KBM-7 (cell line): ENCODE measurements around the gene LRRC9.
"Not testable (repeated sequence)": the region's sequence is repeated elsewhere in the genome, so short reads cannot be mapped to it uniquely, and the experiment has no call there.

Source experiments
- DNase-seq: peaks from one replicate; pipeline ENCODE4 v3.0.0-alpha.2; 2015
- in situ Hi-C: fragments of 300-500 bp; cut with MboI; formaldehyde crosslinking; loops from 2 replicates; pipeline ENCODE4 v1.14.3; 2020; ENCODE audit warnings: low sequenced_read_pairs, low pct_unique_long_range_greater_than_20kb, mixed read lengths

Gene LRRC9

DNA sequence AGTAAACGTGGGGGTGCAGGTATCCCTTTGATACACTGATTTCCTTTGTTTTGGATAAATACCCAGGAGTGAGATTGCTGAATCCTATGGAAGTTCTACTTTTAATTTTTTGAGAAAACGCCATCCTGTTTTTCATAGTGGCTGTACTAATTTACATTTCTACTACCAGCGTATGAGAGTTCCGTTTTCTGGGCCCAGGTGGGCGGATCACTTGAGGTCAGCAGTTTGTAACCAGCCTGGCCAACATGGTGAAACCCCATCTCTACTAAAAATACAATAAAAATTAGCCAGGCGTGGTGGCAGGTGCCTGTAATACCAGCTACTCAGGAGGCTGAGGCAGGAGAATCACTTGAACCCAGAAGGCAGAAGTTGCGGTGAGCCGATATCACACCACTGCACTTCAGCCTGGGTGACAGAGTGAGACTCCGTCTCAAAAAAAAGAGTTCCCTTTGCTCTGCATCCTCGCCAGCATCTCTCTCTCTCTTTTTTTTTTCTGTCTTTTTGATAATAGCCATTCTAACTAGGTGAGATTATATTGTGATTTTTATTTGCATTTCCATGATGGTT, 22.4 kb downstream of the LRRC9 start:
- in situ Hi-C loops, result not testable (repeated sequence)

DNA sequence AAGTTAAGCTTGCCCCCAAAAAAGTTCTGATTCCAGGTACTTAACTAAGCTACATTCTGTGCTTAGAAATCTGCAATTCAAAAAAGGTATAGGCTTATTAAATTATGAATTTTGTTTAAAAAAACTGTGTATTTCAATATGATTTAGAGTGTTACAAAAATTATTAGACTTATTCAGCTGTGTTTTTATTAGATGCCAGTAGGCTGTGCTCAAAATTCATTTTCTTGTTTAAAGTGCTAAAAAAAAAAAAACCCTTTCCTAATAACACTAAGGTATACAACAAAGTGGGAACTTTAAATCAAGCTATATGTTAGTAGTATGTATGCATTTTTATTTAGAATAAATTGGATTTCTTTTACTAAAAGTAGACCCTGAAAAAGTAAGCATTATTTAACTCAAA, 25.0 kb downstream of the LRRC9 start:
- in situ Hi-C loops, result no loop called here
- DNase-seq, result no peak

More for the DNA sequence above, 22.4 kb downstream of the LRRC9 start:
- not testable (repeated sequence) for DNase-seq

DNA sequence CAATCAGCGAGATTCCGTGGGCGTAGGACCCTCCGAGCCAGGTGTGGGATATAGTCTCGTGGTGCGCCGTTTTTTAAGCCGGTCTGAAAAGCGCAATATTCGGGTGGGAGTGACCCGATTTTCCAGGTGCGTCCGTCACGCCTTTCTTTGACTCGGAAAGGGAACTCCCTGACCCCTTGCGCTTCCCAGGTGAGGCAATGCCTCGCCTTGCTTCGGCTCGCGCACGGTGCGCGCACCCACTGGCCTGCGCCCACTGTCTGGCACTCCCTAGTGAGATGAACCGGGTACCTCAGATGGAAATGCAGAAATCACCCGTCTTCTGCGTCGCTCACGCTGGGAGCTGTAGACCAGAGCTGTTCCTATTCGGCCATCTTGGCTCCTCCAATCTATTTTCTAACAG, 32.2 kb downstream of the LRRC9 start:
- in situ Hi-C loops, DNase-seq: not testable (repeated sequence)

DNA sequence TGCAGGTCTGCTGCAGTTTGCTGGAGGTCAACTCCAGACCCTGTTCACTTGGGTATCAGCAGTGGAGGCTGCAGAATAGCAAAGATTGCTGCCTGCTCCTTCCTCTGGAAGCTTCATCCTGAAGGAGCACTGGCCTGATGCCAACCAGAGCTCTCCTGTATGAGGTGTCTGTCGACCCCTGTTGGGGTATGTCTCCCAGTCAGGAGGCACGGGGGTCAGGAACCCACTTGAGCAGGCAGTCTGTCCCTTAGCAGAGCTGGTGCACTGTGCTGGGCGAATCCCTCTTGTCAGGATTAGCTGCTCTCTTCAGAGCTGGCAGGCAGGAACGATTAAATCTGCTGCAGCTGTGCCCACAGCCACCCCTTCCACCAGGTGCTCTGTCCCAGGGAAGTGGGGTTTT, 37.9 kb downstream of the LRRC9 start:
- DNase-seq, in situ Hi-C loops: not testable (repeated sequence)

DNA sequence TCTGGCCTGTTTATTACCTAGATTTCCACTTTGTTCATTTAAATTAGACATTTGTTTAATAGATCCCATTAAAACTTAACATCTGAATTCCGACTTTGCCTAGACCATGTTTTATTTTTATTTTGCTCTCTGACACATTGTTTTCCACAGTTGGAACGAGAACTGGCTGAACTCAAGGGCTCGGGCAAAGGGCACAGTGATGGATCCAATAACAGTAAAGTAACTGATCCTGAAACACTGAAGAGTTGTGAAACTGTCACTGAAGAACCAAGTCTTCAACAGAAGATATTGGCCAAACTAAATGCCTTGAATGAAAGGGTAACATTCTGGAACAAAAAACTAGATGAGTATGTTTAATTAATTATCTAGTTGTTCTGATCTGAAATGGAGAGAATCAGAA, 39.7 kb downstream of the LRRC9 start:
- DNase-seq, result no peak
- in situ Hi-C loops, result no loop called here

DNA sequence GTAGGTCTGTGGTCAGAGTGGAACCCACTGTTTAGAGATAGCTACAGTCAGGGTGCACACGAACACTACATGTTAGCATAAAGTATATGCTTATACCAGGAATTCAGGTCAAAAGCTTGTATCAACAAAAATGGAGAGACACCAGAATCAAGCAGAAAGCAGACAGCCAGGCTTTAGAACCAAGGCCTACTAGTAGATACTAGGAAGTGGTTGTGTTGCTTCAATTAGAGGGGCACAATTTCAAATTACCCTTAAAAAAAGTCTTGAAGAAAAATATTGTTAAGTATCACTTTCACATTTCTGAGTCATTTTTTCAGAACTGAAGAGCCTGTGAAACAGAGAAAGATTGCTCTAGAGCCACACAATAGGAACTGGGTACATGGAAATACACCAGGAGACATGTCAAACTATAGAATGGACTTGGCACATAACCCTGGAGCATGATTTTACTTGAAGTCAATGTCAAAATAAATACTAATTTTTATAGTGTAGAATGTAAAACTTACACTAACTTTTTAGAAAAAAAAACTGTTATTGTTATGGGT, 41.6 kb downstream of the LRRC9 start:
- in situ Hi-C loops, result no loop called here
- no peak for DNase-seq

DNA sequence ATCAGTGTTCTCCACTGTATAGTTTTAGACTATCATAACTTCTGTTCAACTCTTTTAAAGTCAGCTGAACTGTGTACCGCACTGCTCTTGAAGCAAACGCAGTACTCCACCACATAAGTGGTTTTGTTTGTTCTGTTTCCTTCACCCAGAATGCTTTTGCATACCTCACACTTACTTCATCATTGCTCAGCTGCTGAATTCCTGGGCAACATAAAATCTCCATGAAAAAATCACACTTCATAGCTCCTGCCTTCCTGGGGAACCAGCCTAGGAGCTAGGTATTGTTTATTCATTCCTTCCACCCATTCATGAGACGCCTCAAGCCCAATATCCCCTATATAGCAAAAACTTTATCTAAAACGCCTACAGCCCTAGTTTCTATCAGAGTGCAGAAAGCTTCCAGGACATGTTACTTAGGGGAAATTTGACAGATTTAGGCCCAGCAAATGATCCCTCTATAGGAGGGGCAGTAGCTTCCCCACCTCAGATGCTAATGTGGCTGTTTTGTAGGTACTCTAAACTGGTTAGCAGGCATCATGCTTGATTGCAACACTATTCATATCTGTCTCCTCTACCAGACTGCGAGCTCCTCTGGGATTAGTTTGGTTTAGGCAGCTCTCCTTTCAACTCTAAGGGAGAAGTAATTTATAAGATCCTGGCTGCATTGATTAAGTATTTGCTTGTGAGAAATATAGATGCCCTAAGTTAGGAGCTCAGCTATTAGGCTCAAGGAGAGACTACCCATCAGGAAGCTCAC, 44.5 kb downstream of the LRRC9 start:
- in situ Hi-C loops, result no loop called here
- DNase-seq, result no peak

DNA sequence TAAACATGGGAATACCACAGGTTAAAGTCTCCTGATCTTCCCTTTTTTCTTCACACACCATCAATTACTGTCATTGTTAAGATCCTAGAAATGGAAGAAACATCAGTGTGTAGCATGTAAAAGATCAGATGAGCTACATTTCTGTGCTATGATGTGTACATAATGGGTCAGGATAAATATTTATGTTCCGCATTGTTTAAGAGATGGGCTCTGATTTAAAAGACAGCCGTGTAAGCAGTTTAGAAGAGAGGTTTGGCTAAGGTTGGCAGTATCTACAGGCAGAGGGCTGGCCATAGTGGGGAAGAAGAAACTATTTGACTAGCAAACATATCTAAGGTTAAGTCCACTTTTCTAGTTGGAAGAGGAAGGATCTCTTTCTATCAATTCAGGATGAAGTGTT, 49.4 kb downstream of the LRRC9 start:
- DNase-seq, result no peak
- in situ Hi-C loops, result no loop called here

DNA sequence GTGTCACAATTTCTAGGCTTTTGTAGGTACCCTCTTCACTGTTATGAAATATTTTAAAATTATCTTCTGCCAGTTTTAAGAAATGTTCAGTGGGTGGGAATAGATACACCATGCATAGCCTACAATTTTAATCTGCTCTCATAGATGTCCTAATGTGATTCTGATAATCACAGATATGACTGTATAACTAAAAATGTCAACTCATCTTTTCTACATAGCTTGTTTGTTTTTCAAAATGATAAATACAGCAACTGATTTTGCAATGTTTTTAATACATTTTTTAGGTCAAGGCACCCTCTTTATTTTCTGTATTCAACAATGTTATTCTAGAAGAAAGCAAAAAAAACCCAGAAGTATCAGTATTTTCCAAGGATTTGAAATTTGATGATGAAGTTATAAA, 61.6 kb downstream of the LRRC9 start:
- in situ Hi-C loops, result no loop called here
- DNase-seq, result no peak

DNA sequence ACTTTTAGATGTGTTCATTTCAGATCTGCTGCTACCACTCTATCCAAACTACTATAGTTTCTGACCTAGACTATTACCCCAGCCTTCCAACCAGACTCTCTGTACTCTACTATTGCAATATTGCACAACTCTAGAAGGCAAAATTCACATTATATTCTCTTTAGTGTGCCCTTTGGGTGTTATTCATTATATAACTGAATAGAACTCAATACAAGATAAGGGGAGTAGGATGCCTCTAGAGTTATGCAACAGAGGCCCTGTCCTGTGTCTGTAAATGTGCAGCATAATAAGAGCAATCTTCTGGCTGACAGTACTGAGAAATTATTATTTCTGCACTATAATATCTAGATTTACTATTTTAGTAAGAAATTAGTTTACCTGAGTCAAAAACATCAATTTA, 63.1 kb downstream of the LRRC9 start:
- DNase-seq, result no peak
- in situ Hi-C loops, result no loop called here

DNA sequence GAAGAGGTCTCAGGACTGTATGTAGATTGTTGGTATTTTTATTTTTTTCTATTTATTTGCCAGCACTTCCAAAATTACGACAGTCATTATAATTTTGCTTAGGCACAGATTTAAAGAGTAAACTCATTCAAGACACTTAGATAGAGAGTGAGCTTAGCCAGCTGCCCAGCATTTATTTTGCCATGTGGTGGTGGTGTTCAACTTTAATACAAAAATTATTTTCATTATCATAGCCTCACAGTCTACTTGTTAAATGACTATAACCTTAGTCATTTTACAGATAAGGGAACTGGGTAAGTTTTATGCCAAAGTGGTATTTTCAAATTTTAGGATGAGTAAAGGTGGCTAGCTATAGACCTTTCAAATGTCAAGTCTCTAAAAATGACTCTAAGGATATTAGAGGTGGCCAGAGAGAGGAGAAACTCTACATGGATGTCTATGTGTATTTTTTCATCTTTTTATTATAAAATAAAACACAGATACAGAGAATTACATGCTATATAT, 66.7 kb downstream of the LRRC9 start:
- no peak for DNase-seq
- in situ Hi-C loops, result no loop called here

DNA sequence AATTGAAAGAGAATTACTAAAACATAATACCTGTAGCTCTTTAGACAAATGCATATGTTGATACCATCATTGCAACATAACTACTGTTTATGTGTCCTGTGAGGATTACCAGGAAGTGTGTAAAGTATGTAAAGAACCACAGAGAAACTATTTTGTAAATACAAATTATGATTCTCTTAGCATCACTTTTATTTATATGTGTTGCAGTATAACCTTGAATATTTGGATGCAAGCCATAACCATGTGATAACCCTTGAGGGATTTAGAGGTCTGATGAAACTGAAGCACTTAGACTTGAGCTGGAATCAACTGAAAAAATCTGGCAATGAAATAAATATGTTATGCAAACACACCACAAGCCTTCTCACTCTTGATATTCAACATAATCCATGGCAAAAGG, 77.5 kb downstream of the LRRC9 start:
- in situ Hi-C loops, result no loop called here
- no peak for DNase-seq

DNA sequence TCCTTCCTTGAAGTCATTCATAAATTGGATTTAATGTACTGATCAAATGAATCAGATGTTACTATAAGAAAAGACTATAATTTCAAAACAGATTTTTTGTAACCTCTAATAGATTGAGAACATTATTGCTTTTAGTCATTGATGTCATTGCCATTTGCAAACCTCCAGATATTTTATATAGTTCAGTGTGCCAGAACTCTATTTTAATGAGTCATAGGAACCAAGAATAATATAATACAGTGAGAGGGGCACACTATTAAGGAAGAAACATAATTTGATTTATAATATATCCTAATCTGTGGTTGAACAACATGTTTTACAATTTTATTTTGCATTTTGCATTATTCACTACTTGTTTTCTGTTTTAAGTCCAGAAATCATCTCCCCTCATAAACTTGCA, 78.0 kb downstream of the LRRC9 start:
- DNase-seq, result no peak
- in situ Hi-C loops, result no loop called here

DNA sequence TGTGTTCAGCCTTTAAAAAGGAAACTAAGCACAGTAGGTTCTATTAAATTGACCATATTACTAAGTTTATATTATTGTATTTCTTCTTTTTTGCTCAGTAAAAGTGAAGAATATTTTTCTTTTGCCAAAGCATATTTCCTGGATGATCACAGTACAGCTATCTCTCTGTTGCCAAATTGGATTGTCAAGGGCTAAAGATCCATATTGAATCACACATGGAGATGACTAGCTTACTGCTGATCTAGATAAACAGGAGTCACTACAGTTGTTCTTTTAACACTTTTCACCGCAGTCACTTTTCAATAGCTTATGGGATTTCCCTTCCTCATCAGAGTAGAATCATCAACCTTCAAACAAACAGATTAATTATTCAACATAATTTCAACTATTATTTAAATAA, 78.6 kb downstream of the LRRC9 start:
- DNase-seq, result no peak
- in situ Hi-C loops, result no loop called here

DNA sequence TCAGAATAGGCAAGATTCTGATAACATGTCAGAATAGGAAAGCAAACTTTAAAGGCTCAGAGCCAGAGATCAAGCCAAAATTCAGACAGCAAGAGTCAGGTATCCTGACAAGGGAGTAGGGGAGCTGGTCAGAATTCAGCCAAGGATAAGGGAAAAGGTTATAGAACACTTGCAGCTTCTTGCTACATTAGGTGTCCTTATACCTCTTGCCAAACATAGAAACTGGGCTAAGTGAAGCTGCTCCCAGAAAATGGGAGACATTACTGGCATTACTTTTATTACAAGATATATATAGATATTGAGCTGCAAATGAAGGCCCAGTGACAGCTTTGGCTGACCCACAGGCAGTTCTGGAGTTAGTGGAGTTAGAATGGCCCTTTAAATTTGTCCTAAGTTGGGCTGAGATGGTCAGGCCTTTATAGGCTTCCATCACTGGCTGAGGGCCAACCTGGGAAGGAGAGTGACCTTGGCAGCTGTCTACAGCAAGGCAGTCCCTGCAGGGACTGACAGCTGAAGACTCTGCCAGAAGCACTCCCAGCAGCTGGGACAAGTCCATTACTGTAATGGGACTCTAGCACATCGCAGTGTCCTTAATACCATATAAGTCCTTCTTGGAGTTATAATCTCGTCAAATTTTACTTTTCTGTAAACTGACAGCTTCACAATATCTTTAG, 83.0 kb downstream of the LRRC9 start:
- in situ Hi-C loops, result no loop called here
- no peak for DNase-seq

DNA sequence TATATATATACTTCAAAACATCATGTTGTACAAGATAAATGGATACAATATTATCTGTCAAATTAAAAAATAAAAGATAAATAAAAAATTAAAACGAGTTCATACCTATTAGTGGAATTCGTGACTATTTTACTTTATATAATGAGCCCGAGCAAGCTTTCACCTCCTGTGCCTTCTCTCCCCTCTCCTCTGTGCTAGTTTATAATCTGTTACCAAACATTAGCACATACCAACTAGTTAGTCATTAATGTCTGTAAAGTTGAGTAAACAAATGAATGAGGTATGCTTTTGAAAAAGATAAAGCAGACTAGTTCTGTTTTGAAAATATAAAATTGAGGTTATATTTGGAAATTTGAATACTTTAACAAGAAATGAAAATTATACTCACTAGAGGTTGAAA, 84.0 kb downstream of the LRRC9 start:
- DNase-seq, result no peak
- in situ Hi-C loops, result no loop called here

DNA sequence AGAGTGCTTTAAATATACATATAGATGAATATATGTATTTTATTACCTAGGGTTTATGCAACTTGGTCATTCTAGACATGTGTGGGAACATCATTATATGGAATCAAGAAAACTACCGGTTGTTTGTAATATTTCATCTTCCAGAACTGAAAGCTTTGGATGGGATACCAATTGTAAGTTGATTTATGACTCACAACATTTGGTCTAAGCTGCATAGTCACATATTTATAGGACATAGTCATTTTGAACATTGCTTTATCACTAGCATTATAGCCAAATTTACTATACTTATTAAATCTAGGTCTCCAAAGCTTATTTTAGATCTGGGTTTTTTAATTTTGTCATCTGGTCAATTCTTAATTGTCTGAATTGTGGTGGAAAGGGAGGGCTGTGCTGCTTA, 88.1 kb downstream of the LRRC9 start:
- in situ Hi-C loops, result no loop called here
- DNase-seq, result no peak

DNA sequence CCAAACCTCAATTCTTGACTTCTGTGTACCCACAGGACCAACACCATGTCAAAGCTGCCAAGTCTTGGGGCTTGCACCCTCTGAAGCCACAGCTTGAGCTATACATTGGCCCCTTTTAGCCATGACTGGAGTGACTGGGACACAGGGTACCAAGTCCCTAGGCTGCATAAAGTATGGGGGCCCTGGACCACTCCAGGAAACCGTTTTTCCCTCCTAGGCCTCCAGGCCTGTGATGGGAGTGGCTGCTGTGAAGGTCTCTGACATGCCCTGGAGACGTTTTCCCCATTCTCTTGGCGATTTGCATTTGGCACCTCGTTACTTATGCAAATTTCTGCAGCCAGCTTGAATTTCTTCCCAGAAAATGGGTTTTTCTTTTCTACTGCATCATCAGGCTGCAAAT, 90.3 kb downstream of the LRRC9 start:
- DNase-seq, in situ Hi-C loops: not testable (repeated sequence)

DNA sequence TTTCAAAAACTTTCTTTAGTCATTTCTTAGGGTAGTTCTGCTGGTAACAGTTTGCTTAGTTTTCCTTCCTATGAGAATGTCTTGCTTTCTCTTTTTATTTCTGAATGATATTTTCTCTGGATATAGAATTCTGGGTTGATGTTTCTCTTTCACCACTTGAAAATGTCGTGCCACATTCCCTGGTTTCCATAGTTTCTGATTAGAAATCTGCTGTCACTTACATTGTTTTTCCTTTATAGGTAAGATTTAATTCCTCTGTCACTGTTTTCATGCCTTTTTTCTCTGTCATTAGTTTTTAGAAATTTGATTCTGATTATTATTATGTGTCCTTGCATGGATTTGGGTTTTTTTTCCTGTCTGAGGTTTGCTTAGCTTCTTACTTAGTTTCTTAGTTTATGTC, 94.5 kb downstream of the LRRC9 start:
- DNase-seq, result no peak
- in situ Hi-C loops, result no loop called here

DNA sequence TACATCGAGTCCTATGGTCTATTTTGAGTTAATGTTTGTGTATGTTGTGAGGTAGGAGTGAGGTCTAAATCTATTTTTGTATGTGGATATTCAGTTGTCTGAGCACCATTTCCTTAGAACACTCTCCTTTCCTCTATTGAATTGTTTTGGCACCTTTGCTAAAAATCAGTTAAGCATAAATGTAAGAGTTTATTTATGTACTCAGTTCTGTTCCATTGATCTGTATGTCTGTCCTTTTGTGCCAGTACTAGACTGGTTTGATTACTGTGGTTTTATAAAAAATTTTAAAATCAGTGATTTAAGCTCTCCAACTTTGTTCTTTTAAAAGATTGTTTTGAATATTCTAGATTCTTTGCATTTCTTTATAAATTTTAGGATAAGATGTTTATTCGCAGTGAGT, 101.7 kb downstream of the LRRC9 start:
- in situ Hi-C loops, result no loop called here
- DNase-seq, result no peak
